ENCODE measurements around the gene MYL1.

MYL1 gene

GRCh38 chr2:210315015-210315788, at the start of gene MYL1:
TSS of gene MYL1 (minus strand) at chr2:210315174. CDS start at chr2:210315042, 132 bp downstream.
- Mint-ChIP-seq H3K4me1 (no peaks in the 10 kb centered on the region), H3K36me3 (ENCODE audit: low read depth) (no peaks in the 10 kb centered on the region), H3K4me3 (no peak within 1 kb of the TSS), H3K27me3 (ENCODE audit: low read depth, poor library complexity) (peaks cover 4% of the 10 kb centered on the region), H3K9me3 (no peaks in the 10 kb centered on the region), H3K27ac (no peak within 1 kb of the TSS)
- no peak for TF ChIP-seq CTCF (IDR thresholded peaks at IDR 0.05)
- no peak for DNase-seq

- Mint-ChIP-seq H3K27ac (no peak overlapping the region), H3K27me3 (ENCODE audit: low read depth, poor library complexity) (peaks cover 3% of the 10 kb centered on the region), H3K4me3 (no peak overlapping the region), H3K9me3 (no peaks in the 10 kb centered on the region), H3K4me1 (no peaks in the 10 kb centered on the region), H3K36me3 (ENCODE audit: low read depth) (no peaks in the 10 kb centered on the region)
- no peak for TF ChIP-seq CTCF (IDR thresholded peaks at IDR 0.05)
- no peak for DNase-seq
Measured at GRCh38 chr2:210363876-210364275, 48.9 kb upstream of the MYL1 start.

GRCh38 chr2:210363261-210363660, 48.3 kb upstream of the MYL1 start:
- Mint-ChIP-seq H3K27ac (no peak overlapping the region), H3K4me3 (no peak overlapping the region), H3K36me3 (ENCODE audit: low read depth) (no peaks in the 10 kb centered on the region), H3K9me3 (no peaks in the 10 kb centered on the region), H3K27me3 (ENCODE audit: low read depth, poor library complexity) (peaks cover 3% of the 10 kb centered on the region), H3K4me1 (no peaks in the 10 kb centered on the region)
- no peak for DNase-seq
- peak; percentile 32 for TF ChIP-seq CTCF (IDR thresholded peaks at IDR 0.05)

GRCh38 chr2:210360412-210360811, 45.4 kb upstream of the MYL1 start:
- H3K36me3 Mint-ChIP-seq (ENCODE audit: low read depth) = no peaks in the 10 kb centered on the region
- DNase-seq = no peak
- TF ChIP-seq CTCF (IDR thresholded peaks at IDR 0.05) = no peak
- no peaks in the 10 kb centered on the region for H3K4me1 Mint-ChIP-seq
- H3K27ac Mint-ChIP-seq = no peak overlapping the region
- H3K9me3 Mint-ChIP-seq = peaks cover 3% of the 10 kb centered on the region
- H3K4me3 Mint-ChIP-seq = no peak overlapping the region
- H3K27me3 Mint-ChIP-seq (ENCODE audit: low read depth, poor library complexity) = peaks cover 3% of the 10 kb centered on the region

- Mint-ChIP-seq H3K4me3 (no peak overlapping the region), H3K9me3 (peaks cover 8% of the 10 kb centered on the region), H3K27me3 (ENCODE audit: low read depth, poor library complexity) (no peaks in the 10 kb centered on the region), H3K36me3 (ENCODE audit: low read depth) (no peaks in the 10 kb centered on the region), H3K4me1 (no peaks in the 10 kb centered on the region), H3K27ac (no peak overlapping the region)
- no peak for DNase-seq
- TF ChIP-seq CTCF (IDR thresholded peaks at IDR 0.05) = no peak
Measured at GRCh38 chr2:210356944-210357343, 42.0 kb upstream of the MYL1 start.

GRCh38 chr2:210337159-210337558, 22.2 kb upstream of the MYL1 start:
- H3K4me1 Mint-ChIP-seq = no peaks in the 10 kb centered on the region
- no peak overlapping the region for H3K27ac Mint-ChIP-seq
- H3K9me3 Mint-ChIP-seq = peaks cover 9% of the 10 kb centered on the region
- no peaks in the 10 kb centered on the region for H3K36me3 Mint-ChIP-seq (ENCODE audit: low read depth)
- peaks cover 6% of the 10 kb centered on the region for H3K27me3 Mint-ChIP-seq (ENCODE audit: low read depth, poor library complexity)
- H3K4me3 Mint-ChIP-seq = no peak overlapping the region
- no peak for DNase-seq
- TF ChIP-seq CTCF (IDR thresholded peaks at IDR 0.05) = no peak

All from nephron progenitor cell (in vitro differentiated cells).